ENCODE data around the gene MTNR1A.

Gene MTNR1A

DNA sequence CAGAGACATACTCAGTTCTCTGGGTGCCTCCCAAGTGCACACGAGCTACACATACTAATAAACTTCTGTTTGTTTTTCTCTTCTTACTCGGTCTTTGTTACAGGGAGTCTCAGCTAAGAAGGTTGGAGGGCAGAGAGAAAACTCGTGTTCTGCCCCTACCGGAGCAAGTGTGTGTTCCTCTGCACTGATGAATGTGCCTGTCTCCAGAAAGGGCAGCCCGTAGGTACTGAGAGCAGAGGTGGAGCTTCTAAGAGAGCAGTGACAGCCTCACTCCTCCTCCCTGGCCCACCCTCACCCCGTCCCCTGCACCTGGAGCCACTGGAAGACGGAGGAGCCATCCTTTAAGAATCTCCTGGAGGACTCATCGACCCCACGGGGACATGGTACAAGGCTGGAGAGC is 67.6 kb downstream of the MTNR1A start:
- no peak for DNase-seq (ENCODE audit: low read depth, low spot score)

DNA sequence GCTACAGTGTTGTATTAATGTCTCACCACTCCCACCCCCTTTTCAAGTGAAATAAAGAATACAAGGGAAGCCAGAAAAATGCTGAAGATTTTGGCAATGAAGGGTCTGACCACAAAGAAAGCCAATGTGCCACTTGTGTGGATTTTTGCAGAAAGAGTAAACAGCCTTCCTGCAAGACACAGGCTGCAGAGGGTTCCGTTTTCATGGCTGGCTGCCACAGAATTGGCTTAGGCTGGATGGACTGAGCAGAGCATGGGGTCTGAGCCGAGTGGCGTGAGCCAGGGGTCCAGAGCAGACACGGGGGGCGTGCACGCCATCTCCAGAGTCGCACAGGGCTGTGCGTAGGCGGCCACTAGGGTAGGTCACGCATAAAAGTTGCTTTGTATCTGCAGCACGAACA is 69.2 kb downstream of the MTNR1A start:
- DNase-seq (ENCODE audit: low read depth, low spot score) = no peak

DNA sequence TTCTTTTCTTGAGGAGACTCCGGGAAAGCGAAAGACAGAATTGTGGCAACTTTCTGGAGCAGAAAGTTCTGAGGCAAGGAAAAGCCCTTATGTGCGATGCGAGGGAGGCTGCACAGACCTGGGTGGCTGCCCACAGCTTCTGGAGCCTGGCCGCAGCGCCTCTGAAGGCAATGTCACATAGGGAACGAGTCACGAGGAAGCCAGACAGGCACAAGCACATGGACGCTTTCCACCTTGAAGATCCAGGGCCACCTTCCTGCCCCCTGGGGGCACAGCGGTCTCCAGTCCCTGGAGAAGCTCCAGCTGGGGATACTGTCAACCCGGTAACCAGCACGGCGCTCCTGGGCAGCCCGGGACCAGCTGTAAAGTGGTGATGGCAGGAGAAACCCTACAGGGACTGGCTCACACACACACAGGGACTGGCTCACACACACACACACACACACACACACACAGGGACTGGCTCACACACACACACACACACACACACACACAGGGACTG is 69.8 kb downstream of the MTNR1A start:
- DNase-seq (ENCODE audit: low read depth, low spot score) = no peak

DNA sequence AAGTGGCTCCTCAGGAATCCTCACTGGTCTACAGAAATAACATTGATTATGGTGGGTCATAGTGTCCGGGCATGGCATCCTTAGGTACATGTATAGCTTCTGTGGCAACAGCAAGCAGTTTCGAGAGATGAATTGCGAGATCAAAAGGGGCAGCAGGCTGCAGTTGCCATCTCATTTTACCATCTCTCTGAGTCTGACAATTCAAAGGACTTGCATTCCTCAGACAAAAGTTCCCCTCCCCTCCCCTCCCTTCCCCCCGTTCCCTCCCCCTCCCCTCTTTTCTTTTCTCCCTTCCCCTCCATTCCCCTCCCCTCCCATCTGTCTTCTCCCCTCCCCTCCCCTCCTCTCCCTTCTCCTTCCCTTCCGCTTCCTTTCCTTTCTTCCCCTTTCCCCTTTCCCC is 70.2 kb downstream of the MTNR1A start:
- DNase-seq (ENCODE audit: low read depth, low spot score) = no peak

DNA sequence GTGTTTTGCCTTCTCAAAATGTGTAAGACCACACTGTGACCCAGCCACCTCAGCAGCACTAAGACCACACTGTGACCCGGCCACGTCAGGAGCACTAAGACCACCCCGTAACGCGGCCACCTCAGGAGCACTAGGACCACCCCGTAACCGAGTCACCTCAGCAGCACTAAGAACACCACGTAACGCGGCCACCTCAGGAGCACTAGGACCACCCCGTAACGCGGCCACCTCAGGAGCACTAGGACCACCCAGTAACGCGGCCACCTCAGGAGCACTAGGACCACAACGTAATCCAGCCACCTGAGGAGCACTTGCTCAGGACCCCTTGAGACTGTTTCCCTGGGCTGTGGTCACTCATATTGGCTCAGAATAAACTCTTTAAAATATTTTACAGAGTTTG is 71.7 kb downstream of the MTNR1A start:
- DNase-seq (ENCODE audit: low read depth, low spot score) = no peak
